ENCODE data around the gene PCDH9. TPM values are rescaled to one million over a fixed set of nuclear protein-coding genes. Genes with fewer than 3 reads are reported as not detected.

The PCDH9 gene
- total RNA-seq, 1 donor from 2014 or later = 0.75 TPM

GRCh38 chr13:66655847-66656454 lies 574.2 kb downstream of the PCDH9 start:
- H3K27me3 ChIP-seq (ENCODE audit: control insufficient read depth, insufficient read depth, low read length) = no peaks in the 10 kb centered on the region
- H3K4me3 ChIP-seq (ENCODE audit: low read depth, low read length) = no peak overlapping the region
- TF ChIP-seq, protein P1, sequence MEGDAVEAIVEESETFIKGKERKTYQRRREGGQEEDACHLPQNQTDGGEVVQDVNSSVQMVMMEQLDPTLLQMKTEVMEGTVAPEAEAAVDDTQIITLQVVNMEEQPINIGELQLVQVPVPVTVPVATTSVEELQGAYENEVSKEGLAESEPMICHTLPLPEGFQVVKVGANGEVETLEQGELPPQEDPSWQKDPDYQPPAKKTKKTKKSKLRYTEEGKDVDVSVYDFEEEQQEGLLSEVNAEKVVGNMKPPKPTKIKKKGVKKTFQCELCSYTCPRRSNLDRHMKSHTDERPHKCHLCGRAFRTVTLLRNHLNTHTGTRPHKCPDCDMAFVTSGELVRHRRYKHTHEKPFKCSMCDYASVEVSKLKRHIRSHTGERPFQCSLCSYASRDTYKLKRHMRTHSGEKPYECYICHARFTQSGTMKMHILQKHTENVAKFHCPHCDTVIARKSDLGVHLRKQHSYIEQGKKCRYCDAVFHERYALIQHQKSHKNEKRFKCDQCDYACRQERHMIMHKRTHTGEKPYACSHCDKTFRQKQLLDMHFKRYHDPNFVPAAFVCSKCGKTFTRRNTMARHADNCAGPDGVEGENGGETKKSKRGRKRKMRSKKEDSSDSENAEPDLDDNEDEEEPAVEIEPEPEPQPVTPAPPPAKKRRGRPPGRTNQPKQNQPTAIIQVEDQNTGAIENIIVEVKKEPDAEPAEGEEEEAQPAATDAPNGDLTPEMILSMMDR (IDR thresholded peaks at IDR 0.05; ENCODE audit: insufficient read depth, low read length, poor library complexity, severe bottlenecking) = no peak
- DNase-seq (ENCODE audit: low read depth) = no peak
- H3K36me3 ChIP-seq (ENCODE audit: control insufficient read depth, insufficient read depth, low read length) = no peaks in the 10 kb centered on the region

GRCh38 chr13:66644855-66645460 lies 585.2 kb downstream of the PCDH9 start:
- DNase-seq (ENCODE audit: low read depth) = no peak
- H3K36me3 ChIP-seq (ENCODE audit: control insufficient read depth, insufficient read depth, low read length) = no peaks in the 10 kb centered on the region
- no peaks in the 10 kb centered on the region for H3K27me3 ChIP-seq (ENCODE audit: control insufficient read depth, insufficient read depth, low read length)
- H3K4me3 ChIP-seq (ENCODE audit: low read depth, low read length) = no peak overlapping the region
- TF ChIP-seq, protein P1 (IDR thresholded peaks at IDR 0.05; ENCODE audit: insufficient read depth, low read length, poor library complexity, severe bottlenecking) = no peak

GRCh38 chr13:66640231-66640630 lies 589.9 kb downstream of the PCDH9 start:
- TF ChIP-seq, protein P1 (IDR thresholded peaks at IDR 0.05; ENCODE audit: insufficient read depth, low read length, poor library complexity, severe bottlenecking) = no peak
- no peaks in the 10 kb centered on the region for H3K36me3 ChIP-seq (ENCODE audit: control insufficient read depth, insufficient read depth, low read length)
- no peak overlapping the region for H3K4me3 ChIP-seq (ENCODE audit: low read depth, low read length)
- DNase-seq (ENCODE audit: low read depth) = no peak
- no peaks in the 10 kb centered on the region for H3K27me3 ChIP-seq (ENCODE audit: control insufficient read depth, insufficient read depth, low read length)

DNA sequence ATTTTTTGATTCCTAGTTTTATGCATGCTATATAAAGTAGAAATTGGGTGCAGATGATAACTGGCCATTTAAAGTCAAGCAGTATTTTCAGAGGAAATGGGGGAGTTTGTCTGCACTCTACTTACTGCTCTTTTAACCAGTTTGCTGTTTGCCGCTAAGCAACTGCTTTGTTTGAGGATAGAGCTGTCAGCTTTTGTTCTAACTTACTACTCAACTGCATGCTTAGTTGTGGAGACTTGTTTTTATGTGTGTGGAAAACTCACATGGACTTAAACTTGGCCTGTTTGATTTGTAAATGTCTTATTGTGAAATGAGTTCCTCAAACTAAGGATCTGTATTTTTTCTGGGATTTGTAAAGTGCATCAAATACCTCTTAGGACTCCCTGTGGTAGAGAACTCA lies 591.1 kb downstream of the PCDH9 start:
- no peaks in the 10 kb centered on the region for H3K36me3 ChIP-seq (ENCODE audit: control insufficient read depth, insufficient read depth, low read length)
- TF ChIP-seq, protein P1 (IDR thresholded peaks at IDR 0.05; ENCODE audit: insufficient read depth, low read length, poor library complexity, severe bottlenecking) = no peak
- H3K4me3 ChIP-seq (ENCODE audit: low read depth, low read length) = no peak overlapping the region
- no peak for DNase-seq (ENCODE audit: low read depth)
- H3K27me3 ChIP-seq (ENCODE audit: control insufficient read depth, insufficient read depth, low read length) = no peaks in the 10 kb centered on the region

DNA sequence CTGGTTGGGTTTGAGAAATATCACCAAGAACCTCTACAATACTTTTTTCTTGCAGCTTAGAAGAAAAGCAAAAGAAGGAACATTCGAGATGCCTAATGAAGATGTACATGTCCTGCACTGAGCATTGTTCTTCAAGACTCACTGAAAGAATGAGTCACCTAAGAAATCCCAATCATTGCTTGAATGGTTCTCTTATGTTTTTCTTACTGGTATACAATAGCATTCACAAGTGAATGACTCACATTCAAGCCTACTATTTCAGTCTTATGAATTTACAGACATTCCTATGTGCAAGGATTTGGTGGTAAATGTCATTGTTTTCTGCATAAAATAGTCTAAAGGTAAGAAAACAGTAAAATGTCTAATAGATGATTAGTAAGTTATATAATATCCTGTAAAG lies 594.6 kb downstream of the PCDH9 start:
- Histone ChIP-seq H3K36me3 (ENCODE audit: control insufficient read depth, insufficient read depth, low read length) (no peaks in the 10 kb centered on the region), H3K27me3 (ENCODE audit: control insufficient read depth, insufficient read depth, low read length) (no peaks in the 10 kb centered on the region), H3K4me3 (ENCODE audit: low read depth, low read length) (no peak overlapping the region)
- TF ChIP-seq, protein P1 (IDR thresholded peaks at IDR 0.05; ENCODE audit: insufficient read depth, low read length, poor library complexity, severe bottlenecking) = no peak
- peak; percentile 96 for DNase-seq (ENCODE audit: low read depth)

- no peaks in the 10 kb centered on the region for H3K36me3 ChIP-seq (ENCODE audit: control insufficient read depth, insufficient read depth, low read length)
- H3K4me3 ChIP-seq (ENCODE audit: low read depth, low read length) = no peak overlapping the region
- no peak for DNase-seq (ENCODE audit: low read depth)
- TF ChIP-seq, protein P1 (IDR thresholded peaks at IDR 0.05; ENCODE audit: insufficient read depth, low read length, poor library complexity, severe bottlenecking) = no peak
- H3K27me3 ChIP-seq (ENCODE audit: control insufficient read depth, insufficient read depth, low read length) = no peaks in the 10 kb centered on the region
Measured at GRCh38 chr13:66634384-66634783, 595.8 kb downstream of the PCDH9 start.

Measured in kidney epithelial cell (primary cell).